OCI-LY1 (cell line): ENCODE results near the gene HIC1.

ENCODE experiments used
- EZH2 ChIP-seq: fragments of 200-600 bp; sonication (generic), shearing (Covaris generic); IDR thresholded peaks from 2 replicates; pipeline ENCODE4 v1.8.0; 2017; ENCODE audit warnings: borderline replicate concordance, mixed run types, mild to moderate bottlenecking, antibody characterized with exemption, low read length, moderate library complexity, mixed read lengths
- TF ChIP-seq, protein P1 (sequence below): fragments of 200-600 bp; sonication (generic), shearing (Covaris generic); IDR thresholded peaks from 2 replicates; pipeline ENCODE4 v1.5.1; 2017; ENCODE audit warnings: mild to moderate bottlenecking, antibody characterized with exemption, low read length, moderate library complexity, mixed read lengths

DNA sequence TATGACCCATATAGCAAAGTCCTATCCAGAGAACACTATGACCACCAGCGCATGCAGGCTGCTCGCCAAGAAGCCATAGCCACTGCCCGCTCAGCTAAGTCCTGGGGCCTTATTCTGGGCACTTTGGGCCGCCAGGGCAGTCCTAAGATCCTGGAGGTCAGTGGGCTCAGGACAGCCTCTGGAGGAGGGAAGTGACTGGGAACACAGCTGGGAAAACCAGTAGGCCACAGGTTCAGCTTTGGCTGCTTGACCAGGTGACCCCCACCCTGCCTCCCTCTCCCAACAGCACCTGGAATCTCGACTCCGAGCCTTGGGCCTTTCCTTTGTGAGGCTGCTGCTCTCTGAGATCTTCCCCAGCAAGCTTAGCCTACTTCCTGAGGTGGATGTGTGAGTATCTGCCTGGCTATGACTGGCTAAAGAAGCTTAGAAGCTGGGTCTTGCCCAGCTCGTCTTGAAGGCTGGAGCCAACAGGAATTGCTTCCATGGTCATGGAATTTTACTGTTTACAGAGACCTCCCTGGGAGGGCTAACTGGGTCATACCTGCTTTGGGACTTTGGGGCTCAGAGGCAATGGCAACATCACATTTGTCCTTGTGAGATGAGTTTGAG, 14.6 kb upstream of the HIC1 start:
- TF ChIP-seq, protein P1, sequence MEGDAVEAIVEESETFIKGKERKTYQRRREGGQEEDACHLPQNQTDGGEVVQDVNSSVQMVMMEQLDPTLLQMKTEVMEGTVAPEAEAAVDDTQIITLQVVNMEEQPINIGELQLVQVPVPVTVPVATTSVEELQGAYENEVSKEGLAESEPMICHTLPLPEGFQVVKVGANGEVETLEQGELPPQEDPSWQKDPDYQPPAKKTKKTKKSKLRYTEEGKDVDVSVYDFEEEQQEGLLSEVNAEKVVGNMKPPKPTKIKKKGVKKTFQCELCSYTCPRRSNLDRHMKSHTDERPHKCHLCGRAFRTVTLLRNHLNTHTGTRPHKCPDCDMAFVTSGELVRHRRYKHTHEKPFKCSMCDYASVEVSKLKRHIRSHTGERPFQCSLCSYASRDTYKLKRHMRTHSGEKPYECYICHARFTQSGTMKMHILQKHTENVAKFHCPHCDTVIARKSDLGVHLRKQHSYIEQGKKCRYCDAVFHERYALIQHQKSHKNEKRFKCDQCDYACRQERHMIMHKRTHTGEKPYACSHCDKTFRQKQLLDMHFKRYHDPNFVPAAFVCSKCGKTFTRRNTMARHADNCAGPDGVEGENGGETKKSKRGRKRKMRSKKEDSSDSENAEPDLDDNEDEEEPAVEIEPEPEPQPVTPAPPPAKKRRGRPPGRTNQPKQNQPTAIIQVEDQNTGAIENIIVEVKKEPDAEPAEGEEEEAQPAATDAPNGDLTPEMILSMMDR = no peak
- no peak for TF ChIP-seq EZH2
